Thoracic aorta (tissue), 2 donors: ENCODE results near the gene KRT83. TPM values are rescaled to one million over a fixed set of nuclear protein-coding genes. Genes with fewer than 3 reads are reported as not detected.

Experiments used
- ATAC-seq: fragments of 150-250 bp; one replicate; pipeline ENCODE4 v1.8.0; 2017; ENCODE audit warnings: low read depth; ENCODE audit not compliant: insufficient number of reproducible peaks, low FRiP score
- DNase-seq: peaks from one replicate; pipeline ENCODE4 v3.0.0-alpha.2; 2020; ENCODE audit warnings: low spot score
- H3K27ac ChIP-seq, 2 donors: fragments of 200-600 bp; sonication (generic); 1 replicate in 1 of 2; 2 replicates in 1 of 2; pipeline ENCODE4 v1.5.1; 2016; ENCODE audit warnings: mild to moderate bottlenecking in 2 of 2, moderate library complexity in 2 of 2
- H3K27me3 ChIP-seq: fragments of 200-600 bp; sonication (generic); replicated peaks from 2 replicates; pipeline ENCODE4 v1.6.0; 2016; ENCODE audit warnings: mild to moderate bottlenecking; ENCODE audit not compliant: insufficient read depth
- H3K36me3 ChIP-seq: fragments of 200-600 bp; sonication (generic); one replicate; pipeline ENCODE4 v1.5.1; 2016
- H3K4me1 ChIP-seq, 2 donors: fragments of 200-600 bp; sonication (generic); 1 replicate in 1 of 2; 2 replicates in 1 of 2; pipeline versions ENCODE4 v1.5.1 to v1.6.0; 2016; ENCODE audit warnings: low read depth in 2 of 2, mild to moderate bottlenecking in 1 of 2; ENCODE audit not compliant: control insufficient read depth in 1 of 2
- H3K4me3 ChIP-seq: fragments of 200-600 bp; sonication (generic); 2 replicates; pipeline ENCODE4 v1.5.1; 2016; ENCODE audit warnings: mild to moderate bottlenecking
- H3K9me3 ChIP-seq: fragments of 200-600 bp; sonication (generic); 2 replicates; pipeline ENCODE4 v1.5.1; 2016
- CTCF ChIP-seq: fragments of 200-600 bp; sonication (generic); IDR thresholded peaks from one replicate; pipeline ENCODE4 v1.5.1; 2019; ENCODE audit warnings: antibody characterized with exemption
- total RNA-seq, 2 donors: library from RNA; depleted of rRNA; stranded (reverse); fragments of >200 nt; gene quantifications; one replicate each; pipeline versions ENCODE4 v1.1.0 to v1.2.3, GENCODE V29; 2016

KRT83 gene
- total RNA-seq: not detected

GRCh38 chr12:52320784-52321400 is at the start of gene KRT83:
Gene KRT83 (minus strand): TSS chr12:52321398. CDS start chr12:52321335, 63 bp downstream.
- H3K4me3 ChIP-seq: no peak within 1 kb of the TSS
- no peaks in the 10 kb centered on the region for H3K36me3 ChIP-seq
- DNase-seq: no peak

GRCh38 chr12:52369809-52370208 is 48.6 kb upstream of the KRT83 start:
- H3K27me3 ChIP-seq: no peaks in the 10 kb centered on the region
- peaks cover 10 to 16% of the 10 kb centered on the region in 2 donors for H3K4me1 ChIP-seq
- H3K27ac ChIP-seq: no peak overlapping the region
- no peak for TF ChIP-seq CTCF
- H3K36me3 ChIP-seq: no peaks in the 10 kb centered on the region
- no peak for ATAC-seq
- H3K9me3 ChIP-seq: no peaks in the 10 kb centered on the region
- no peak overlapping the region for H3K4me3 ChIP-seq
- no peak for DNase-seq

More at GRCh38 chr12:52320784-52321400, at the start of gene KRT83:
- ATAC-seq: no peak
- Histone ChIP-seq H3K27me3 (no peaks in the 10 kb centered on the region), H3K27ac (no peak within 1 kb of the TSS), H3K9me3 (no peaks in the 10 kb centered on the region), H3K4me1 (peaks cover under 1% of the 10 kb centered on the region in 2 donors)
- TF ChIP-seq CTCF: no peak

- Histone ChIP-seq H3K36me3 (no peaks in the 10 kb centered on the region), H3K27me3 (no peaks in the 10 kb centered on the region), H3K27ac (no peak overlapping the region), H3K9me3 (no peaks in the 10 kb centered on the region), H3K4me3 (no peak overlapping the region), H3K4me1 (peaks cover 10 to 16% of the 10 kb centered on the region in 2 donors)
- DNase-seq: no peak
- no peak for ATAC-seq
- no peak for TF ChIP-seq CTCF
These were observed 48.0 kb upstream of the KRT83 start for GRCh38 chr12:52369211-52369610.

GRCh38 chr12:52368508-52368907 is 47.3 kb upstream of the KRT83 start:
- Histone ChIP-seq H3K4me3 (no peak overlapping the region), H3K9me3 (no peaks in the 10 kb centered on the region), H3K27ac (no peak overlapping the region), H3K27me3 (no peaks in the 10 kb centered on the region), H3K4me1 (peaks cover 10 to 16% of the 10 kb centered on the region in 2 donors), H3K36me3 (no peaks in the 10 kb centered on the region)
- TF ChIP-seq CTCF: no peak
- ATAC-seq (no peak), DNase-seq (no peak)

GRCh38 chr12:52367876-52368275 is 46.7 kb upstream of the KRT83 start:
- no peaks in the 10 kb centered on the region for H3K36me3 ChIP-seq
- peaks cover 10 to 16% of the 10 kb centered on the region in 2 donors for H3K4me1 ChIP-seq
- no peak for DNase-seq
- H3K27ac ChIP-seq: no peak overlapping the region
- no peak for TF ChIP-seq CTCF
- H3K4me3 ChIP-seq: no peak overlapping the region
- no peaks in the 10 kb centered on the region for H3K27me3 ChIP-seq
- no peak for ATAC-seq
- H3K9me3 ChIP-seq: no peaks in the 10 kb centered on the region
